LoVo (cell line): ENCODE measurements around the gene FAM151B.
"Not testable (repeated sequence)": the region's sequence is repeated elsewhere in the genome, so short reads cannot be mapped to it uniquely, and the experiment has no call there.

Source experiments
- DNase-seq: peaks from one replicate; pipeline ENCODE4 v3.0.0-alpha.2; 2016; ENCODE audit warnings: low spot score

Gene FAM151B

DNA sequence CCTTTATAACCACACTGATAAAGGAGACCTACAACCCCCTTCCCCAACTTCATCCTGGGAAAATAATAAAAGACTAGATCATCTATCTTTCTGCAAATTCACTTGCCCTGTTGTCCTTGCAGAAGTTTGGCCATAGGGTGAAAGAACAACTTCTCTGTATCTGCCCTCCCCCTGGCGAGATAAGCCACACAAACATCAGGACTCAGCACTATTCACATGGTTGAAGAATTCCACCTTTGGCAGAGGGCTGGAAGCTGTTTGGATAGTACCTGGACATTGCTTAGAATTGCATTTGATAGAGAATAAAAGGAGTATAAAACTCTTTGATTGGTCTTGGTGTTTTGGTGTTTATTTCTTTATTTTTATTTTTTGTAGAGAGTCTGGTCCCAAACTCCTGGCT lies 16.9 kb downstream of the FAM151B start:
- no peak for DNase-seq

DNA sequence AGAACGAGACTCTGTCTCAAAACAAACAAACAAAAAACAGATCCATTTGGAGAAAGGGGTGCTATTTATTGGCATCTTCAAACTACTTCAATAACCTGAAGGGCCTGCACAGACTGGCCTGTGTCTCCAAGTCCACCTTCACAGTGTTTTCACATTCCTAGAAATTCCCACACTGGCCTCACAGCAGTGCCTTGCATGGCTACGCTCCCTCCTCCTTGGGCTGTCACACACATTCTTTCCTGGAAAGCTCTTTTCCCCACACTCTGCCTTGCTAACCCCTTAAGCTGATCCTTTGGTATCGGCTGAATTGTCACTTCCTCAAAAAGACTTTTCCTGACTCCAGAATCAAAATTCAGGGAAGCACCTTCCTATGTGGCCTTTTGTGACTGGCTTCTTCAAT lies 19.8 kb downstream of the FAM151B start:
- no peak for DNase-seq

DNA sequence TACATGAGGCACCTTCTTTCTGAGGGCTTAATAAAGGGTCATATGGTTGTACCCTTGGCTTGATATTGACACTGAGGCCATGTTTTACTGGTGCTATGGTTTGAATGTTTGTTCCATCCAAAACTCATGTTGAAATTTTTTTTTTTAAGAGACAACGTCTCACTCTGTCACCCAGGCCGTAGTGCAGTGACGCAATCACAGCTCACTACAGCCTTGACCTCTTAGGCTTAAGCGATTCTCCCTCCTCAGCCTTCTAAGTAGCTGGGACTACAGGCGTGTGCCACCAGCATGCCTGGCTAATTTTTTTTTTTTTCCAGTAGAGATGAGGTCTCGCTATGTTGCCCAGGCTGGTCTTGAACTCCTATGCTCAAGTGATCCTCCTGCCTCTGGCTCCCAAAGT lies 20.9 kb downstream of the FAM151B start:
- no peak for DNase-seq

DNA sequence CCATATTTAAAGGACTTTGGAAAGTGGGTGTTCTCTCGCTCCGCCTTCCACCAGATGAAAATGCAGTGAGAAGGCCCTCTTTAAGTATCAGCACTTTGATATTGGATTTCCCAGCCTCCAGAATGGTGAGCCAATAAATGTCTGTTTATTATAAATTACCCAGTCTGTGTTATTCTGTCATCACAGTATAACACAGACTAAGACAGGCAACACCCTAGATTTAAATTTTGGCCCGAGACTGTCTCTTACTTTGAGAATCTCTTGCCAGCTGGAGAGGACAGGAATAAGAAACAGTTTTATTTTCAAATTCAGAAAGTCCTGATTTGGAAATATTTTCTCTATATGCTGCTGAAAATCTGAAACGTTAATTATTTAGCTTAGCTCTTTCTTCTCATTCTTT lies 21.5 kb downstream of the FAM151B start:
- DNase-seq: no peak

DNA sequence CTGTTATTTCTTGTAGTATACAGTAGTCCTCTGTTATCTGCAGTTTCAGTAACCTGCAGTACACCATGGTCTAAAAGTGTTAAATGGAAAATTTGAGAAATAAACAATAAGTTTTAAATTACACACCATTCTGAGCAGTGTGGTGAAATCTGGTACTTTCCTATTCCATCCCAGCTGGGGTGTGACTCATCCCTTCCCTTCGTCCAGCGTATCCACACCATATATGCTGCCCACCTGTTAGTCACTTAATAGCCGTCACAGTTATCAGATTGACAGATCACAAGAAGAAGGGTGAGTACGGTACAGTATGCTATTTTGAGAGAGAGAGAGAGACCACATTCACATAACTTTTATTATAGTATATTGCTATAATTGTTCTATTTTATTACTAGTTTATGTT lies 28.9 kb downstream of the FAM151B start:
- peak; percentile 5 for DNase-seq

DNA sequence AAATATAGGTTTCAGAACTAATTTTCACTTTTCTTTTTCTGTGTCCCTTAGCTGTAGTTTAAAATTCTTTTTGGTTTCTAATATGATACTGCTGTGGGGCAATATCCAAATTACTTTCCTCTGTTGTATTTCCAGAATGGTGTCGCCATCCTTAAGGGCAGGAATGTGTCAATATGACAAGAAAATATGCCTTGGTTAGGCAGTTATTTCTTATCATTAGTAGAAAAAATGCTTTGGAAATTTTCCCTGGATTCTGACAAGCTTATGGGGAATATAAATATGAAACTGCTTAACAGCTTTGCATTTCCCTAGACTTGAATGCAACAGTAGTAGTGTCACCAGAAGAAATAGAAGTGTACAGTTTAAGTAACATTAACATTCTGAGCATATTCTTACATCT lies 52.8 kb downstream of the FAM151B start:
- no peak for DNase-seq

DNA sequence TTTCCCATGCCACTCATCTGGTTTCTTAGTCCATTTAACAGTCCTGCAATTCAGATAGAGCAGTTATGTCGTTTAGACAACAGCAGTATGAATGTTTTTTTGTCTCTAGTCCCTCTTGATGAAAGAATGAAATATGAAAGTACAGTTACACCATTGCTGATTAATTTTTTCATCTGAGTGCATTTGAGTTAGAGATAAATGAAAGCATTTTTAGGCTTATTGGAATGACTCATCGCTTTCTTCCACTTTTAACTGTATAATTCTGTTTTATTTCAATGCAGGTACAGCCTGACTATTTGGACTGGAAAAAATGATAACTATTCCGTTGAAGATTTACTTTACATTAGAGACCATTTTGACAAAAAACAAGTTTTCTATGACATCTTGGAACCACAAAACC lies 53.5 kb downstream of the FAM151B start:
- DNase-seq: no peak

DNA sequence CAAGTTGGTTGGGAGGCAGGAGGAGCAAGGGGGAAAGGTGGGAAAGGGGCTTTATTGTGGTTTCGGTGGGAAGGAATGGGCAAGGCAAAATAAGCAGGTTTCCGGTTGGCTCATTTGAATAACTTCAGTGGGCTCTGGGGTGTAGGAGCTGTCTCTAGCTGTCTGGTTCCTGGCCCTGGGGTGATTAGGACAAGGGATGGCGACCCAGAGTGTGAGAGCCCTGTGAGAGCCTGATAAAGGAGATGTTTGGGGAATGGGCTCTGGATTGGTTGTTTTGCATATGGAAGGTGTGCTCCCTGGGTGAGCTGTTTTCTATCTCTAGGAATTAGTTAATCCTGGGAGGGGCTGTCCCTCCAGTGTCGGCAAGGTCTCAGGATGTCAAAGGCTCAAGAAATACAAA lies 66.7 kb downstream of the FAM151B start:
- no peak for DNase-seq

DNA sequence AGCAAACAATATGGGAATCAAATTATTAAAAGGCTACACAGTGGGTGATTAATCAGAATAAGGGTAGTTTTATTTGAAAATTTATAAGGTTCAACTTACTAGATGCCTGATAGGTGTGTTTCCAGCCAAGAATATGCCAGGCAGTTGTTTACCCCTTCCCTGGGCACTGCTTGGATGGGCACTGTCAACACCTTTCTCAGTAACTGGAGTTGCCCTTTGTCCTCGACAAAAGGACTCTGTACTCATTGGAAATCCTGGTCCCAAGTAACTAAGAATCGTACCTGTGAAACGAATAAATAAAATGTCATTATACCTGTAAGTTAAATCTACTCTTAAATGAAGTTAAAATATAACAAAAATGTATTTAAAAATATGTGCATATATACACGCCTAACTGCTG lies 67.2 kb downstream of the FAM151B start:
- DNase-seq: no peak

DNA sequence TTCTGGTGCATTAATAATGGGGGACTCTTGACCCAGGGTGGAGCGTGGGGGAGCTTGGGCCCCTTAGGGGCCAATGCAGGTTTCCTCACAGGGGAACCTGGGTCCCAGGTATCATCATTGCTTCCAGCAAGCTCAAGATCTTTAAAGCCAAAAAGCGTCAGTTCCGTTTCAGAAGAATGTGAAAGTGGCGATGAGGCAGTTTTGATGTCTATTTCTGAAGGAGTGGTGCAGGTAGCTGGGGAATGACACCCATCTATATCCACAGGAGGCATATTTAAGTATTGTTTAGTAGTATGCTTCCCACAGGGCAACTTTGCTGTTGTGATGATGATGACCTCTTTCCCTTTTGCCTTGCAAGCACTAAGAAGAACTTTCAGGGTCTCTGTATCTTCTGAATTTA lies 71.3 kb downstream of the FAM151B start:
- DNase-seq: no peak

DNA sequence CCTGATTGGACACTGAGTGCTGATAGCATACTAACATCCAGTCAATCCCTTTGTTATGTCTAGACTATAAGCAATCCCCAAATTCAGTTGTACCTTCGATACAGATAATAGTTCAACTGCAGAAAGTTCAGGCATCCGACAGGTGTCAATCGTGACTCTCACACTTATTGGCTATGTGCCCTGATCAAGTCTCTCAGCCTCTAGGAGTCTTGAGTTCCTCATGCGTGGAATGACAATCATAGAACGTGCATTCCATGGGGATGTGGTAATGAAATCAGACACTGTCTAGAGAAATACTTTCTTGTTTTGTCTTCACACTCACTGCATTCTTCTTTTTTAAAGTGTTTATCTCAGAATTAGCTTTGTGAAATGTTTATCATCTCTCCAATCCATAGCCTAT lies 77.4 kb downstream of the FAM151B start:
- no peak for DNase-seq

DNA sequence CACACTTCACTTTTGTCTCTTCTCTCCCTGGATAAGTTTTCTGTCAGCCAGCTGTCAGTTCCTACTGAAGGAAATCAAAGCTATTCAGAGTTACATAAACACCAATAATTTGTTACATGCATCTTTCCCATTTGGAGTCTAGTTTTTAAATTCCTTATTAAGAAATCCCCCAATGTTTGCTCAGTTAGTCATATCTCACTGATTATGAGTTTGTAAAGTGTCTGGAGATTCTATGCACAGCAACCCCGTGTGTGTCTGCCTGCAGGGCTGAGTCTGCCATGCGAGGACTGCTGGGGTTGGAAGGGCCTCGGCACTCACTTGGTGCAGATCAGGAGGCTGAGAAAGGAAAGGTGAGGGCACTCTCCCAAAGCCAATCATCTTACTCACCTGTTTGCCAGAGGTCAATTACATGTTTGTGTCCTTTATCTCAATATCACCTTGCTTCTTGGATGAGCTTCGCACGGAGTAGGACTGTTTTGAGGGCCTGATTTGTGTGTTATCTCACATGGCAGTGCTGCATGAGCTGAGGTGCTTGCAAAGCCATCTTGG lies 78.9 kb downstream of the FAM151B start:
- DNase-seq: no peak

DNA sequence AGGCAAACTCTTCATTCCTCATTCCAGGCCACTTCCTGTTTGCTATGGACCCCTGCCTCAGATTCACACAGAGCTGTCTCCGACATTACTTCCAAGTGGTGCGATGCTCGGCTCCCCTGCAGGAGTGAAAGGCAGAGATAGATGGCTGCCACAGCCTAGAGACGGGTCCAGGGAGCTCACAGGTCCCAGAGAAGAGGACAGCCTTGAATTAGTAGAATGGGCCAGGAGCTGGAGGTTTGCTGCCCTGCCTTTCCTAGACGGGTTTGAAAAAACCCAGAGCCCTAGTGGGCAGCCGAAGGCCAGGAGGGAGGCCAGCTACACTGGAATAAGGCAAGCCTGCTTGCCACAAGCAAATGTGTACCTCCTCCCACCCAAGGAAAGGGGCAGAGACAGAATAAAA lies 80.4 kb downstream of the FAM151B start:
- no peak for DNase-seq

DNA sequence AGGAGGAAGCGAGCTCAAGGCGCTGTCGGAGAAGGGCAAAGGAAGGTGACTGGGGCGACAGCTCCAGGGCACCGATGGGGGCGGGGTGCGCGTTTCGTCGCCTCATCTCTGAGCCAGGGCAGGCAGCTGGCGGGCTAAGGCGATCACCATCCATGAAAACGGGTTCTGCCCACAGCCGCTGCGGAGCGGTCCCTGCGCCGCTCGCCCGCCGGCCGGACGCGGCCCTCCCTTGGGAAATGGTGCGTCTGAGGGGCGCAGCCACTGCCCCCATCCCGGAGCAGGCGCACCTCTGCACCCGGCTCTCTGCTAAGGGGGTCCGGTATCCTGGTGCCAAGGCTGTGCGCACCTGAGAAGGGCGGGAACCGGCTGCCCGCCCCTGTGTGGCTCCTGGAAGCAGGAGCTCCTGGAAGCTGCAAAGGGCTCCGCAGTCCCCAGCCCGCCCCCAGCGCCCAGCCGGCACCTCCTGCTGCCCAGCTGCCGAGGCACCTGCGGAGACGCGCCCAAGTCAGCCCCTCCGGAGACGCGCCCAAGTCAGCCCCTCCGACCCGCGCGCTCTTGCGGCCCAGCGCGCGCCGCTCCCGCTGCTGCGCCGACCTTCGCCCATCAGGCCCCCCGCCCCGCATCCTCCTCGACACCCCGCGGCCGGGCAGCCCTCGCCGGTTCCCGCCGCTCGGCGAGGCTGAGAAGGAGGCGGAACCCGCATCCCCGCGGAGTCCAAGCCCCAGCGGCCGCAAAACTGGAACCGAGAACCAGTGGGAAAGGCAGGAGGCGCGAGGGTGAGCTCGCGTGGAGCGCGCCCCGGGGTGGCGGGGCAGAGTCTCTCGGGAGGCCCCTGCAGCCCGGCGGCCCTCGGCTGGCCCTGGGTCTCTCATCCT lies 81.4 kb downstream of the FAM151B start:
- DNase-seq: no peak

DNA sequence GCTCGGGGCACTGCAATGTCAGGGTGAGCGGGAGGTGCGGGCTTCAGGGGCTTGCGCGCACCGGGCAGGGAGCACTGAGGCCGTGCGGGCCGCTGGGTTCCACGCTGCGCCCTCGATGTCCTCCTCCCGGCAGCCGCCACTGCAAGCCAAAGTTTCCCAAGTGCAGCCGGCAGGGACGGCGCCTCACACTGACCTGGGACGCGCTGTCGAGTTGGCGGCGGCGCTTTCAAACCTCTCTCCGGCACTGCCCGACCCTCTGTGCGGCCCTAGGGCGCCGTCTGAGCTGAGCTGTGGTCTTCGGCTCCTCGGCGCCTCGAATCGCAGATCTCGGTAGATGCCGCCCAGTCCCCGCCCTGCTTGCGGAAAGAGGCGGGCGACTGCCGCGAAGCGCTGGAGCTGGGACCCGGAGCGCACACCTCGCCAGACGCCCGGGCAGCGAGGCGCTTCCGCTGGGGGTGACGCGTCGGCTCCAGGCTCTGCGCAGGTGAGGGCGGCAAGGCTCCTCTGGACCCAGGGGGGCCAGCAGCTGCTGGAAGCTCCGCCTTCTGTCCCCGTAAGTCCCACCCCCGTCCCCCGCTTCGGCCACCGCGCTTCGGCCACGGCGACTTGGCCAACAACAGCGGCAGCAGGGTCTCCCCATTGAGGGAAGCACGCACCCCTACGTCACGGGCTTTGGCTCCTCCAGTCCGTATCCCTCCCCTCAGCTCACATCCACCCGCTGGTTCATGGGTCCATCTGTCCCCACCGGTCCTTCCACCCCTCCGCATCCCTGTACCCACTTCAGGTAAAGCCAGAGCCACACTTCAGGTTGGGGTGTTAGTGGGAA lies 82.3 kb downstream of the FAM151B start, which contains the start of gene ANKRD34B:
ANKRD34B (minus strand) TSS at position 320 of the 826 bp plus-strand sequence. CDS start 10,261 bp downstream, outside the sequence.
- no peak for DNase-seq

DNA sequence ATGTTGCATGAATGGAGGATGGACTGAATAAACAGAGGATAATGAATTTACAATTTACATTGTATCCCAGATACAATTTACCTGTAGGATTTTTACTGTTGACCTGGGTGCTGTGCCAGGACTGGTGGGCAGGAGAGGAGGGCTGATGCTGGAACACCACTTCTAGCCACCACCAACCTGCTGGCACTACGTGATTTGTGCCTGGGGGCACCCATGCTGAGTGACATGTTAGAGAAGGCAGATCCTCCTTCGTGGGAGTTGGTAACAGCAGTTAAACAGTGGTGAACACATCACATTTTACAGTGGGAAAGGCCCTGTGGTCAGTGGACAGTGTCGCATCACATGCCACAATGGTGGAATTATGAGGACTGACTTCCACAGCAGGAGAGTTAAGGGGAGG lies 85.2 kb downstream of the FAM151B start:
- no peak for DNase-seq

DNA sequence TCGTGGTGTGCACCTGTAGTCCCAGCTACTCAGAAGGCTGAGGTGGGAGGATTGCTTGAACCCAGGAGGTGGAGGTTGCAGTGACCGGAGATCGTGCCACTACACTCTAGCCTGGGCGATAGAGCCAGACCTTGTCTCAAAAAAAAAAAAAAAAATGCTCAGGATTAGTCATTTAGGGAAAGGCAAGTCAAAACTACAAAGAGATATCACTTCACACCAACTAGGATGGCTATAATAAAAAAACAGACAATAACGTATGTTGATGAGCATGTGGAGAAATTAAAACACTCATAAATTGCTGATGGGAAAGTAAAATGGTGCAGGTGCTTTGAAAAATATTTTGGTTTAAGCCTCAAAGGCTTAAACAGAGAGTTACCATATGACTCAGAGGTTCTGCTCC lies 88.5 kb downstream of the FAM151B start:
- DNase-seq: no peak

DNA sequence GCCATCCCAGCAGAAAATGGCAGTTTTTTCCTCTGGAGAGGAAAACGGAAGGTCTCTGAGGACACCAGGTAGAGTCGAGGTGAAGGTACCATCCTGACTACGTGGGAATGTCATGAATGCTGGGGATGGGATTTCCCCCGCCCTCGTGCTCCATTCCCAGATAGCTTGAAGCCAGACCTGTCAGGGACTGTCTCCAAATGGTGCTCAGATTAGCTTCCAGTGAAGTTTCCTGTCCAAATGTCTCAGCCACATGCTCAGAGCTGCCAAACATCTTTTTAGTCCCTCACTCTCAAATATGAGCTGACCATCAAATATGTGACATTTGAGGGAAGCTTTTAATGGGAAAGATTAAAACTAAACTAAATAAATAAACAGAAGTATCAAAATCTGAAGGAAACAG lies 89.8 kb downstream of the FAM151B start:
- DNase-seq: no peak

DNA sequence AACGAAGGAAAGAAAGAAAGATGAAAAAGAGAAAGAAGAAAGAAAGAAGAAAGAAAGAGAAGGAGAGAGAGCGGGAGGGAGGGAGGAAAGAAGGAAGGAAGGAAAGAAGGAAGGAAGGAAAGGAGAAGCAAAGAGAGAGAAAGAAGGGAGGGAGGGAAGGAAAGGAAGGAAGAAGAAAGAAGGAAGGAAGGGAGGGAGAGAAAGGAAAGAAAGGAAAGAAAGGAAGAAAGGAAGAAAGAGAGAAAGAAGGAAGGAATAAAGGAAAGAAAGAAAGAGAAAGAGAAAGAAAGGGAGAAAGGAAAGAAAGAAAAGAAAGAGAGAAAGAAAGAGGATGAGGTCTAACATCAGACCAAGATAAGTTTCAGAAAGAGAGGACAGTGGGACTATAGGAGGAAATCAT lies 91.2 kb downstream of the FAM151B start:
- no peak for DNase-seq

DNA sequence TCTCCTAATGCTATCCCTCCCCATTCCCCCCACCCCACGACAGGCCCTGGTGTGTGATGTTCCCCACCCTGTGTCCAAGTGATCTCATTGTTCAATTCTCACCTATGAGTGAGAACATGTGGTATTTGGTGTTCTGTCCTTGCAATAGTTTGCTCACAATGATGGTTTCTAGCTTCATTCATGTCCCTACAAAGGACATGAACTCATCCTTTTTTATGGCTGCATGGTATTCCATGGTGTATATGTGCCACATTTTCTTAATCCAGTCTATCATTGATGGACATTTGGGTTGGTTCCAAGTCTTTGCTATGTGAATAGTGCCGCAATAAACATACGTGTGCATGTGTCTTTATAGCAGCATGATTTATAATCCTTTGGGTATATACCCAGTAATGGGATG lies 92.4 kb downstream of the FAM151B start:
- DNase-seq: not testable (repeated sequence)

DNA sequence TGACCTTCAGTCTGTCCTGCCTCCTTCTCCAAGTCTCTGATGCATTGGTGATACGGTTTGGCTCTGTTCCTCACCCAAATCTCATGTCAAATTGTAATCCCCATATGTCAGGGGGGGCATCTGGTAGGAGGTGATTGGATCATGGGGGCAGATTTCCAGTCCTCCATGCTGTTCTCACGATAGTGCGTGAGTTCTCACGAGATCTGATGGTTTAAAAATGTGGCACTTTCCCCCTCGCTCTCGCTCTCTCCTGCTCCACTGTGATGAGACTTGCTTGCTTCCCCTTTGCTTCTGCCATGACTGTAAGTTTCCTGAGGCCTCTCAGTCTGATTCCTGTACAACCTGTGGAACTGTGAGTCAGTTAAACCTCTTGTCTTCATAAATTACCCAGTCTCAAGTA lies 96.9 kb downstream of the FAM151B start:
- DNase-seq: no peak

DNA sequence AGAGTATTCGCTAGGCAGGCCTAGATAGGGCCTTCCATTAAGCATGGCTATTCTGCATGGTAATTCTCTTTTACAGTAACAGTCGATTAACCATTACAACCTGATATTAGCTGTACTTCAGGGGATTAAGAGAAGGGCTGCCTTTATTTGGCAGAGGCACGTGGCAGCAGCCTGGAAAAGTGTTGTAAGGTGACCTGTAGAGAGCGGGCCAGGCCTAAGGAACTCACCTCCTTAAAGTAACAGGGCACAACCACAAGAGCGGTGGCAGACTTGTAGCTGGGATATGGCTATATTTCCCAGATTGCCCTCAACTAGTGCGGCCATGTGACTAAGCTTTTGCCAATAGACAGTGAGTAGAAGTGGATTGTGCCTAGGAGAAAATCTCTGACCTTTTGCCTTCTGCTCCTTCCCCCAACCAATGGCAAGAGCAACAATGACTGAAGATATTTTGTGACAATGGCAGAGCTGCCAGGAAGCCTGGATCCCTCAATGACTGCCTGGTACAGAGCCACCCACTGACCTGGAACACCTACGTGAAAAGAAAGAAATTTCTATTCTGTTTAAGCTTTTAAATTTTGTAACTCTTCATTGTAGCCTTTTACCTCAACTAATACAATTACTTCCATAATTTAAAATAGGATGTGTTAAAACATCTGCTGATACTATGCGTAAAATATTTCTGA lies 101.1 kb downstream of the FAM151B start:
- no peak for DNase-seq
